IMR-90 (cell line): ENCODE data around the gene PJA1. TPM values are rescaled to one million over a fixed set of nuclear protein-coding genes. Genes with fewer than 3 reads are reported as not detected.

Experiments used
- ATAC-seq: fragments of 200-7000 bp; cut with Tn5 transposase; 2 replicates; pipeline ENCODE4 v1.9.1; 2020; ENCODE audit warnings: low read depth, mild to moderate bottlenecking, moderate library complexity
- BruUV-seq: library from RNA; stranded (reverse); fragments of 400-500 nt; replicated peaks from 2 replicates; lab custom pipeline; 2021; lab: Mats Ljungman, UMichigan
- CTCF ChIA-PET: fragments of 300-600 bp; formaldehyde crosslinking; extraction: SDS; loops from one replicate; lab custom pipeline; 2021; ENCODE audit warnings: antibody characterized with exemption; lab: Yijun Ruan, JAX
- POLR2A ChIA-PET: fragments of 300-600 bp; sonication (Branson Sonifier 250); formaldehyde crosslinking; loops from one replicate; lab custom pipeline; 2022; ENCODE audit warnings: antibody characterized with exemption; ENCODE audit not compliant: unreplicated experiment; lab: Charles Lee
- DNase-seq: peaks from one replicate; pipeline ENCODE4 v3.0.0; 2013
- H2AFZ ChIP-seq: replicated peaks from 2 replicates; pipeline ENCODE3; 2013; ENCODE audit warnings: low read length, mild to moderate bottlenecking; ENCODE audit not compliant: poor library complexity
- H2AK5ac ChIP-seq: 2 replicates; pipeline ENCODE4 v1.6.1; 2013; ENCODE audit warnings: low read depth, low read length, inconsistent platforms
- H2AK9ac ChIP-seq: replicated peaks from 2 replicates; pipeline ENCODE3; 2013; ENCODE audit warnings: mild to moderate bottlenecking, low read depth, low read length, moderate library complexity; ENCODE audit not compliant: poor library complexity
- H2BK120ac ChIP-seq: 2 replicates; pipeline ENCODE4 v1.6.1; 2013; ENCODE audit warnings: low read depth, low read length, inconsistent platforms
- H2BK15ac ChIP-seq: 3 replicates; pipeline ENCODE4 v1.6.1; 2013; ENCODE audit warnings: low read depth, low read length, inconsistent platforms
- H2BK20ac ChIP-seq: 2 replicates; pipeline ENCODE4 v1.6.1; 2013; ENCODE audit warnings: low read depth, mild to moderate bottlenecking, inconsistent platforms, low read length, moderate library complexity
- H2BK5ac ChIP-seq: 2 replicates; pipeline ENCODE4 v1.6.1; 2013; ENCODE audit warnings: mild to moderate bottlenecking, low read depth, low read length, inconsistent platforms; ENCODE audit not compliant: poor library complexity, severe bottlenecking
- H3K14ac ChIP-seq: replicated peaks from 2 replicates; pipeline ENCODE4 v1.6.1; 2013; ENCODE audit warnings: low read depth, low read length, inconsistent platforms
- H3K18ac ChIP-seq: 2 replicates; pipeline ENCODE4 v1.6.1; 2013; ENCODE audit warnings: low read depth, low read length, control low read depth
- H3K23ac ChIP-seq: 2 replicates; pipeline ENCODE4 v1.6.1; 2013; ENCODE audit warnings: low read depth, low read length, inconsistent platforms
- H3K27ac ChIP-seq: 2 replicates; pipeline ENCODE4 v1.5.1; 2013; ENCODE audit warnings: mild to moderate bottlenecking, control low read depth, low read length; ENCODE audit not compliant: insufficient read depth
- H3K27me3 ChIP-seq: 2 replicates; pipeline ENCODE4 v1.6.1; 2013; ENCODE audit warnings: low read length; ENCODE audit not compliant: control insufficient read depth, insufficient read depth
- H3K36me3 ChIP-seq: 2 replicates; pipeline ENCODE4 v1.6.1; 2013; ENCODE audit warnings: low read length, mixed read lengths; ENCODE audit not compliant: control insufficient read depth, insufficient read depth
- H3K4ac ChIP-seq: 2 replicates; pipeline ENCODE4 v1.6.1; 2013; ENCODE audit warnings: low read depth, low read length, inconsistent platforms
- H3K4me1 ChIP-seq: 2 replicates; pipeline ENCODE4 v1.6.1; 2013; ENCODE audit warnings: low read length, mixed read lengths; ENCODE audit not compliant: control insufficient read depth, insufficient read depth
- H3K4me2 ChIP-seq: 2 replicates; pipeline ENCODE4 v1.6.1; 2013; ENCODE audit warnings: low read depth, mild to moderate bottlenecking, control low read depth, low read length, moderate library complexity
- H3K4me3 ChIP-seq: 2 replicates; pipeline ENCODE4 v1.5.1; 2013; ENCODE audit warnings: low read depth, mild to moderate bottlenecking, control low read depth, low read length, moderate library complexity; ENCODE audit not compliant: insufficient read depth
- H3K56ac ChIP-seq: 2 replicates; pipeline ENCODE4 v1.6.1; 2013; ENCODE audit warnings: low read length, inconsistent platforms; ENCODE audit not compliant: insufficient read depth; ENCODE audit errors: extremely low read depth
- H3K79me1 ChIP-seq, 2 experiments: 2 replicates each; pipeline ENCODE4 v1.6.1; 2013; ENCODE audit warnings: low read length in 2 of 2, inconsistent platforms in 1 of 2, low read depth in 1 of 2
- H3K9ac ChIP-seq: 2 replicates; pipeline ENCODE4 v1.6.1; 2013; ENCODE audit warnings: low read depth, low read length, control low read depth
- H3K9me1 ChIP-seq: 2 replicates; pipeline ENCODE4 v1.6.1; 2013; ENCODE audit warnings: low read length, inconsistent platforms; ENCODE audit not compliant: insufficient read depth
- H3K9me3 ChIP-seq: 2 replicates; pipeline ENCODE4 v1.6.1; 2013; ENCODE audit warnings: low read length; ENCODE audit not compliant: control insufficient read depth, insufficient read depth
- H4K20me1 ChIP-seq: 2 replicates; pipeline ENCODE4 v1.6.1; 2013; ENCODE audit warnings: low read length, inconsistent platforms; ENCODE audit not compliant: insufficient read depth
- H4K5ac ChIP-seq: 2 replicates; pipeline ENCODE4 v1.6.1; 2013; ENCODE audit warnings: mild to moderate bottlenecking, low read depth, low read length, control low read depth
- H4K8ac ChIP-seq, 2 experiments: 2 replicates each; pipeline ENCODE4 v1.6.1; 2013; ENCODE audit warnings: low read depth in 2 of 2, low read length in 2 of 2, control low read depth in 1 of 2, inconsistent platforms in 1 of 2
- H4K91ac ChIP-seq: 2 replicates; pipeline ENCODE4 v1.6.1; 2013; ENCODE audit warnings: low read depth, low read length, inconsistent platforms; ENCODE audit not compliant: insufficient read depth
- BHLHE40 ChIP-seq: fragments of 150-350 bp; IDR thresholded peaks from 2 replicates; pipeline ENCODE4 v1.6.1; 2016; ENCODE audit warnings: mild to moderate bottlenecking, low read depth, low read length
- FOS ChIP-seq: fragments of 150-350 bp; IDR thresholded peaks from 2 replicates; pipeline ENCODE4 v1.6.1; 2016; ENCODE audit warnings: low read depth, low read length
- MAZ ChIP-seq: IDR thresholded peaks from 2 replicates; pipeline ENCODE4 v1.6.1; 2012; ENCODE audit warnings: low read depth, mild to moderate bottlenecking, low read length, improper control_type of control experiment, moderate library complexity, borderline replicate concordance
- MXI1 ChIP-seq: IDR thresholded peaks from 2 replicates; pipeline ENCODE4 v1.6.1; 2012; ENCODE audit warnings: low read depth, mild to moderate bottlenecking, low read length, moderate library complexity, borderline replicate concordance
- NFE2L2 ChIP-seq: fragments of 150-350 bp; IDR thresholded peaks from 2 replicates; pipeline ENCODE4 v1.6.1; 2016; ENCODE audit warnings: low read depth, mild to moderate bottlenecking, low read length
- RCOR1 ChIP-seq: IDR thresholded peaks from 2 replicates; pipeline ENCODE4 v1.6.1; 2012; ENCODE audit warnings: mild to moderate bottlenecking, low read length, improper control_type of control experiment; ENCODE audit not compliant: insufficient replicate concordance
- WGBS, 2 experiments: methylation state at CpG; one replicate each; pipeline versions ENCODE4 v1.1.5 to v1.1.7; 2013; ENCODE audit warnings: missing lambda C conversion rate in 2 of 2; ENCODE audit not compliant: insufficient read length in 1 of 2; ENCODE audit errors: extremely low coverage in 2 of 2; 5-methylcytosine and 5-hydroxymethylcytosine counted together
- dilution Hi-C: fragments of 300-500 bp; cut with HindIII; formaldehyde crosslinking; loops from one replicate; pipeline ENCODE4 v1.14.3; 2018; ENCODE audit warnings: low sequenced_read_pairs; ENCODE audit not compliant: unreplicated experiment
- in situ Hi-C: fragments of 300-500 bp; cut with MboI; formaldehyde crosslinking; loops from 3 replicates; pipeline ENCODE4 v1.14.3; 2019; ENCODE audit warnings: low sequenced_read_pairs, inconsistent platforms, mixed read lengths
- intact Hi-C: fragments of 100-400 bp; cut with micrococcal nuclease; formaldehyde crosslinking; loops from 2 replicates; pipeline ENCODE4 v1.10.0; 2022
- polyA plus RNA-seq, 3 experiments: library from polyadenylated mRNA; depleted of rRNA; stranded (reverse); fragments of >200 nt; gene quantifications; 2 replicates each; pipeline ENCODE4 v1.2.3, GENCODE V29; 2012; ENCODE audit warnings: low replicate concordance in 1 of 3
- total RNA-seq: library from RNA; depleted of rRNA; stranded (reverse); fragments of >200 nt; gene quantifications from 2 replicates; pipeline ENCODE4 v1.2.3, GENCODE V29; 2012
- TF ChIP-seq, protein P1 (sequence below): fragments of 150-350 bp; IDR thresholded peaks from 2 replicates; pipeline ENCODE4 v1.6.1; 2016; ENCODE audit warnings: low read depth, mild to moderate bottlenecking, low read length, moderate library complexity, borderline replicate concordance

PJA1 gene
- total and polyA plus RNA-seq, 2 of the 4 experiments (the other 2 are of a cell fraction): 15.1 to 24.4 TPM

DNA sequence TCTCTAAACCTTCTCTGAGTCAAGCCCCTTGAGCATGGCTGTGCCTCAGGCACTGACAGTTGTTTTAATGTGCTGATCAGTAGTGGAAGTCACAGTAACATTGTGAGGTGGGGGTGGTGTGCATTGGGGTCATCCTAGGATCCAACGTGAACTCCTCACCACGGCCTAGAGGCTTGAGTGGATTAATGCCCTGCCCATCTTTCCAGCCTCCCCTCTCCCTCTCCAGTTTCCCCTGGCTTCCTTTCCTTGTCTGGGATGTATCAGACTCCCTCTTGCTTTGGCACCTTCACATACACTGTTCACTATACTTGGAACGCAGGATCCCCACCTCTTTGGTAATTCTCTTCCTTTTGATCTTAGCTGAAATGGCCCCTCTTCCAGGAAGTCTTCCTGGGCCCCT lies 13.3 kb upstream of the PJA1 start:
- no peak overlapping the region for H2AK5ac ChIP-seq
- peaks cover 47% of the 10 kb centered on the region for H3K27me3 ChIP-seq
- H3K23ac ChIP-seq: no peak overlapping the region
- no peak overlapping the region for H4K91ac ChIP-seq
- in situ Hi-C loops (no loop called here), dilution Hi-C loops (no loop called here), intact Hi-C loops (no loop called here)
- H3K14ac ChIP-seq: no peak overlapping the region
- H3K9me1 ChIP-seq: no peaks in the 10 kb centered on the region
- H3K9ac ChIP-seq: no peak overlapping the region
- TF ChIP-seq, protein P1, sequence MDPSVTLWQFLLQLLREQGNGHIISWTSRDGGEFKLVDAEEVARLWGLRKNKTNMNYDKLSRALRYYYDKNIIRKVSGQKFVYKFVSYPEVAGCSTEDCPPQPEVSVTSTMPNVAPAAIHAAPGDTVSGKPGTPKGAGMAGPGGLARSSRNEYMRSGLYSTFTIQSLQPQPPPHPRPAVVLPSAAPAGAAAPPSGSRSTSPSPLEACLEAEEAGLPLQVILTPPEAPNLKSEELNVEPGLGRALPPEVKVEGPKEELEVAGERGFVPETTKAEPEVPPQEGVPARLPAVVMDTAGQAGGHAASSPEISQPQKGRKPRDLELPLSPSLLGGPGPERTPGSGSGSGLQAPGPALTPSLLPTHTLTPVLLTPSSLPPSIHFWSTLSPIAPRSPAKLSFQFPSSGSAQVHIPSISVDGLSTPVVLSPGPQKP: no peak
- no peak for TF ChIP-seq MXI1
- TF ChIP-seq FOS: no peak
- no peak for TF ChIP-seq NFE2L2
- no peak for TF ChIP-seq RCOR1
- TF ChIP-seq MAZ: no peak
- TF ChIP-seq BHLHE40: no peak
- H2AK9ac ChIP-seq: no peak overlapping the region
- no peak overlapping the region for H2BK120ac ChIP-seq
- DNase-seq (no peak), ATAC-seq (no peak)
- no CpG with 5 or more reads among the region's 3 CpGs for WGBS, 2 experiments
- ChIA-PET CTCF (interaction anchor here (0.6 to 2.0 kb wide), 2 partner anchors 10 to 21 kb away, joined by 3 to 7 read pairs; no protein-coding TSS in a partner anchor), POLR2A (no interaction called here)
- H2BK15ac ChIP-seq: no peak overlapping the region
- H3K56ac ChIP-seq: no peak overlapping the region
- no peak overlapping the region for H2BK5ac ChIP-seq
- H2AFZ ChIP-seq: no peak overlapping the region
- H2BK20ac ChIP-seq: no peak overlapping the region
- H3K4me3 ChIP-seq: no peak overlapping the region
- H4K20me1 ChIP-seq: no peaks in the 10 kb centered on the region
- H3K36me3 ChIP-seq: no peaks in the 10 kb centered on the region
- H3K4me1 ChIP-seq: no peaks in the 10 kb centered on the region
- H3K9me3 ChIP-seq: peaks cover 2% of the 10 kb centered on the region
- no peak overlapping the region for H4K8ac ChIP-seq
- H3K18ac ChIP-seq: no peak overlapping the region
- no peak overlapping the region for H3K27ac ChIP-seq
- BruUV-seq: no TSS peak
- H3K4me2 ChIP-seq: no peak overlapping the region
- no peak overlapping the region for H3K4ac ChIP-seq
- H4K5ac ChIP-seq: no peak overlapping the region
- H3K79me1 ChIP-seq: no peaks in the 10 kb centered on the region
